Parathyroid adenoma (tissue), 2 donors: Measurements from ENCODE around the gene LPAR6.

Experiments
- H2AFZ ChIP-seq: fragments of 300-600 bp; sonication (generic); one replicate; pipeline ENCODE4 v1.7.0; 2017; ENCODE audit warnings: antibody characterized with exemption, mild to moderate bottlenecking
- H3K27ac ChIP-seq: fragments of 300-600 bp; sonication (generic); one replicate; pipeline ENCODE4 v1.7.0; 2017
- H3K27me3 ChIP-seq: fragments of 300-600 bp; sonication (generic); one replicate; pipeline ENCODE4 v1.7.0; 2017; ENCODE audit warnings: low read length; ENCODE audit not compliant: control insufficient read depth, insufficient read depth
- H3K36me3 ChIP-seq: fragments of 300-600 bp; sonication (generic); one replicate; pipeline ENCODE4 v1.7.0; 2017; ENCODE audit warnings: low read length; ENCODE audit not compliant: control insufficient read depth, insufficient read depth
- H3K4me1 ChIP-seq: fragments of 300-600 bp; sonication (generic); one replicate; pipeline ENCODE4 v1.7.0; 2017; ENCODE audit warnings: control low read depth
- H3K4me2 ChIP-seq: fragments of 300-600 bp; sonication (generic); one replicate; pipeline ENCODE4 v1.7.0; 2017; ENCODE audit warnings: low read length
- H3K4me3 ChIP-seq: fragments of 300-600 bp; sonication (generic); one replicate; pipeline ENCODE4 v1.7.0; 2017; ENCODE audit warnings: low read depth, low read length
- H3K79me2 ChIP-seq: fragments of 300-600 bp; sonication (generic); one replicate; pipeline ENCODE4 v1.7.0; 2017; ENCODE audit warnings: control low read depth
- H3K9ac ChIP-seq: fragments of 300-600 bp; sonication (generic); one replicate; pipeline ENCODE4 v1.7.0; 2017; ENCODE audit warnings: mild to moderate bottlenecking
- H3K9me3 ChIP-seq: fragments of 300-600 bp; sonication (generic); one replicate; pipeline ENCODE4 v1.7.0; 2017; ENCODE audit warnings: low read length; ENCODE audit not compliant: control insufficient read depth
- TF ChIP-seq, protein P1 (sequence below): fragments of 300-600 bp; sonication (generic); IDR thresholded peaks from one replicate; pipeline ENCODE4 v1.7.0; 2017; ENCODE audit warnings: antibody characterized with exemption, mild to moderate bottlenecking
- donor health status: primary hyperparathyroidism.

Gene LPAR6

DNA sequence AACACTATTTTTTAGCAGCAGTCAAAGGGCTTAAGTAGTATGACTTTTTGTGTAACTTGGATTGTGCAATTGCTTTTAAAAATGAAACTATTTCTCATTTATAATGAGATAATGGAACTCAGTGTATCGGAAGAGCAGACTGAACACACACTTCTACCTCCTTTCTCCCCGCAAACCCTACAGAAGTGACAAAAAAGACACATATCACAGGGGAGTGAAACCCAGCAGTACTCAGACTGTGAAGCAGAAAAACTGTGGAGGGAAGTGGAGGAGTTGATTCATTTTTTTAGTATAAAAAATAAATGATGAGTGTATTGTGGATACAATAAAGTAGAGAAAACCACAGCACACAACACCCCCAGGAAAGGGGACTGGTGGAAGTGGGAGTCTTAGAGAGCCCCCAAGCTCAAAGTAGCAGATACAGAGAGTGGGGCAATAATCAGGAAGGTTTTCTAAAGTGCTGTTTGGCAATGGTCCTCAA is 9.7 kb downstream of the LPAR6 start:
- H3K4me2 ChIP-seq: no peak overlapping the region
- no peaks in the 10 kb centered on the region for H3K36me3 ChIP-seq
- no peaks in the 10 kb centered on the region for H3K9me3 ChIP-seq
- no peaks in the 10 kb centered on the region for H3K79me2 ChIP-seq
- H3K9ac ChIP-seq: no peak overlapping the region
- no peaks in the 10 kb centered on the region for H3K4me1 ChIP-seq
- no peaks in the 10 kb centered on the region for H3K27me3 ChIP-seq
- peak overlapping the region; percentile 54 for H3K27ac ChIP-seq
- H3K4me3 ChIP-seq: no peak overlapping the region
- H2AFZ ChIP-seq: no peak overlapping the region
- TF ChIP-seq, protein P1, sequence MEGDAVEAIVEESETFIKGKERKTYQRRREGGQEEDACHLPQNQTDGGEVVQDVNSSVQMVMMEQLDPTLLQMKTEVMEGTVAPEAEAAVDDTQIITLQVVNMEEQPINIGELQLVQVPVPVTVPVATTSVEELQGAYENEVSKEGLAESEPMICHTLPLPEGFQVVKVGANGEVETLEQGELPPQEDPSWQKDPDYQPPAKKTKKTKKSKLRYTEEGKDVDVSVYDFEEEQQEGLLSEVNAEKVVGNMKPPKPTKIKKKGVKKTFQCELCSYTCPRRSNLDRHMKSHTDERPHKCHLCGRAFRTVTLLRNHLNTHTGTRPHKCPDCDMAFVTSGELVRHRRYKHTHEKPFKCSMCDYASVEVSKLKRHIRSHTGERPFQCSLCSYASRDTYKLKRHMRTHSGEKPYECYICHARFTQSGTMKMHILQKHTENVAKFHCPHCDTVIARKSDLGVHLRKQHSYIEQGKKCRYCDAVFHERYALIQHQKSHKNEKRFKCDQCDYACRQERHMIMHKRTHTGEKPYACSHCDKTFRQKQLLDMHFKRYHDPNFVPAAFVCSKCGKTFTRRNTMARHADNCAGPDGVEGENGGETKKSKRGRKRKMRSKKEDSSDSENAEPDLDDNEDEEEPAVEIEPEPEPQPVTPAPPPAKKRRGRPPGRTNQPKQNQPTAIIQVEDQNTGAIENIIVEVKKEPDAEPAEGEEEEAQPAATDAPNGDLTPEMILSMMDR: no peak

DNA sequence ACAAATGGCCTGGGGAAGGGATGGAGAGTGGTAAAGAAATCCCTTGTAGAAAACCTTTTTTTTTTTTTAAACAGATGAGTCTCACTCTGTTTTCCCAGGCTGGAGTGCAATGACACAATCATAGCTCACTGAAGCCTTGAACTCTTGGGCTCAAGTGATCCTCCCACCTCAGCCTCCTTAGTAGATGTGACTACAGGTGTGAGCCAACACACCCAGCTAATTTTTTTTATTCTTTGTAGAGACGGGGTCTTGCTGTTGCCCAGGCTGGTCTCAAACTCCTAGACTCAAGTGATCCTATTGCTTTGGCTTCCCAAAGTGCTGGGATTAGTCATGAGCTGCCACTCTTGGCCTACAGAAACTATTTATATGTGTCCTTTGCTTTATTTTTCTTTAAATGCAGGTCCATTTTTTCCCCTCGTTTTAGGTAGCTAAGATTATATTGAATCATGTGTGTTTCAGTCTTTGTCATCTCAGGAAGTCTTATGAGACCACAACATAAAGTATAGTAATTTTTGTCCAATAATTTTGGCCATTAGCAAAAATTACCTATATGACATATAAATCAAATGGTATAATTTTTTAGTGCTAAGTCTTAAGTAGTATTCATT is 10.5 kb downstream of the LPAR6 start:
- H3K79me2 ChIP-seq: no peaks in the 10 kb centered on the region
- no peaks in the 10 kb centered on the region for H3K27me3 ChIP-seq
- no peaks in the 10 kb centered on the region for H3K9me3 ChIP-seq
- H2AFZ ChIP-seq: no peak overlapping the region
- TF ChIP-seq, protein P1: no peak
- no peak overlapping the region for H3K9ac ChIP-seq
- no peak overlapping the region for H3K27ac ChIP-seq
- H3K4me1 ChIP-seq: no peaks in the 10 kb centered on the region
- no peak overlapping the region for H3K4me2 ChIP-seq
- H3K4me3 ChIP-seq: no peak overlapping the region
- no peaks in the 10 kb centered on the region for H3K36me3 ChIP-seq

DNA sequence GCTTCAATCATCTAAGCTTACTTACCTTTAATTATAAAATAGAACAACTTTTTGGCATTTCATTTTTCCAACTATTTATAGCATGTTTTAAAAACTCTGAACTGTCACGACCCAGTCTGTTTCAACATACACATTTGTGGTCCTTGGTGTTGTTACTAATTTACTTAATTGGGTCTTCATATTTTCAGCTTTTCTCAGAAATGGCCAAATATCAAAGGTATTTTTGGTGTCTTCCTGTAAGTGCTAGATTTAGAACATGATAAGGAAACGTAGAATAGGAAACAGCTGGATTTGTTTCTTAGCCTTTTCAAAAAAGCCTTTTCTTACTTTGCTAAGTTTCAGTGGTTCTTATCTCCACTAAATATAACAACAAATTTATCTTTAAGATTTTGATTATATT is 11.4 kb downstream of the LPAR6 start:
- Histone ChIP-seq H3K27ac (peak overlapping the region; percentile 30), H3K9ac (no peak overlapping the region), H3K4me3 (no peak overlapping the region), H3K36me3 (no peaks in the 10 kb centered on the region), H3K9me3 (no peaks in the 10 kb centered on the region), H2AFZ (no peak overlapping the region), H3K4me1 (no peaks in the 10 kb centered on the region), H3K27me3 (no peaks in the 10 kb centered on the region), H3K4me2 (no peak overlapping the region), H3K79me2 (no peaks in the 10 kb centered on the region)
- TF ChIP-seq, protein P1: no peak

DNA sequence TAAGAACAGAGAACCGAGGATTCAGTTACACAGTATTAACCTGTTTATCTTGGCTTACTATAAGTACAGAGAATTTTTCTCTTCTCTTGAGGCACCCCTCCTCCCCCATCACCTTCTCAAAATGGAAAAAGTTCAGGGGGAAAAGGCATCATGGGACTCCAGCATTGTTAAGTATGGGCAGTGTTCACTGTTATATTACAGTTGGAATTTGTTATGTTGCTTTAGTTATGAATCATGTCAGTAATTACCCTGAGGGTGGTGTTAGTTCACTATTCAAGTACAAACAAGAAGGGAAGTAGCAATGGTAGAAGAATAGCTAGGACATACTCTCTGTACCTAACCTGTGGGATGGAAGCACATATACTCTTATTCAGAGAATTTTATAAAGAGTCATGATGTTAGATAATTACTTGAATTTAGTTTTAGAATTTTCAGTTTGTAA is 12.0 kb downstream of the LPAR6 start:
- no peaks in the 10 kb centered on the region for H3K27me3 ChIP-seq
- no peak overlapping the region for H3K4me3 ChIP-seq
- no peak overlapping the region for H2AFZ ChIP-seq
- no peaks in the 10 kb centered on the region for H3K9me3 ChIP-seq
- no peaks in the 10 kb centered on the region for H3K79me2 ChIP-seq
- H3K27ac ChIP-seq: peak overlapping the region; percentile 30
- H3K9ac ChIP-seq: no peak overlapping the region
- TF ChIP-seq, protein P1: no peak
- H3K36me3 ChIP-seq: no peaks in the 10 kb centered on the region
- no peaks in the 10 kb centered on the region for H3K4me1 ChIP-seq
- H3K4me2 ChIP-seq: no peak overlapping the region

- TF ChIP-seq, protein P1: no peak
- Histone ChIP-seq H3K9me3 (no peaks in the 10 kb centered on the region), H3K36me3 (no peaks in the 10 kb centered on the region), H3K27ac (peak overlapping the region; percentile 39), H2AFZ (no peak overlapping the region), H3K9ac (no peak overlapping the region), H3K4me2 (no peak overlapping the region), H3K4me1 (no peaks in the 10 kb centered on the region), H3K79me2 (no peaks in the 10 kb centered on the region), H3K4me3 (no peak overlapping the region), H3K27me3 (no peaks in the 10 kb centered on the region)
These were observed 12.7 kb downstream of the LPAR6 start for GRCh38 chr13:48400090-48400694.
